Breast epithelium (tissue), 4 donors: Measurements from ENCODE around the gene WWOX. TPM values are rescaled to one million over a fixed set of nuclear protein-coding genes. Genes with fewer than 3 reads are reported as not detected.

Experiments
- DNase-seq, 2 donors: peaks; one replicate each; pipeline ENCODE4 v3.0.0-alpha.2; 2019; ENCODE audit warnings: low spot score in 2 of 2
- H3K27ac ChIP-seq, 2 donors: fragments of 200-600 bp; sonication (generic) in 1 of 2; one replicate each; pipeline ENCODE4 v1.5.1; 2016 to 2019; ENCODE audit warnings: mild to moderate bottlenecking in 1 of 2
- H3K27me3 ChIP-seq, 2 donors: fragments of 200-600 bp; sonication (generic) in 1 of 2; one replicate each; pipeline versions ENCODE4 v1.5.1 to v1.6.0; 2017 to 2019; ENCODE audit warnings: control low read depth in 1 of 2, mild to moderate bottlenecking in 1 of 2
- H3K36me3 ChIP-seq: fragments of 200-600 bp; one replicate; pipeline ENCODE4 v1.5.1; 2019
- H3K4me1 ChIP-seq, 2 donors: fragments of 200-600 bp; sonication (generic); one replicate each; pipeline ENCODE4 v1.5.1; 2016 to 2019; ENCODE audit warnings: control low read depth in 1 of 2
- H3K4me3 ChIP-seq, 3 donors: fragments of 200-600 bp; sonication (generic); 1 replicate in 2 of 3; 2 replicates in 1 of 3; pipeline ENCODE4 v1.5.1; 2016 to 2019; ENCODE audit warnings: mild to moderate bottlenecking in 3 of 3, moderate library complexity in 2 of 3
- H3K9me3 ChIP-seq, 2 donors: fragments of 200-600 bp; sonication (generic) in 1 of 2; one replicate each; pipeline ENCODE4 v1.5.1; 2016 to 2019; ENCODE audit warnings: control low read depth in 1 of 2
- POLR2A ChIP-seq: fragments of 450-650 bp; IDR thresholded peaks from one replicate; pipeline ENCODE4 v1.6.1; 2016; ENCODE audit warnings: antibody characterized with exemption, mild to moderate bottlenecking, moderate library complexity
- POLR2AphosphoS5 ChIP-seq, 3 donors: sonication (generic); formaldehyde crosslinking; IDR thresholded peaks; one replicate each; pipeline ENCODE4 v1.6.1; 2017; ENCODE audit warnings: antibody characterized with exemption in 3 of 3
- intact Hi-C: fragments of 100-400 bp; cut with DNase I; formaldehyde crosslinking; loops from one replicate; pipeline ENCODE4 v1.15.1; 2023; ENCODE audit warnings: low total_unique reads
- total RNA-seq, 3 donors: library from RNA; depleted of rRNA; stranded (reverse); fragments of >200 nt; gene quantifications; one replicate each; pipeline ENCODE4 v1.1.0, GENCODE V29; 2016
- TF ChIP-seq, protein P1 (sequence below), 3 donors: fragments of 450-650 bp; IDR thresholded peaks; one replicate each; pipeline ENCODE4 v1.5.1; 2016 to 2017; ENCODE audit warnings: antibody characterized with exemption in 3 of 3, mild to moderate bottlenecking in 3 of 3, moderate library complexity in 3 of 3

Gene WWOX
- total RNA-seq, 3 donors from 2014 or later, result 42.9 to 73.6 (median 43.4) TPM

DNA sequence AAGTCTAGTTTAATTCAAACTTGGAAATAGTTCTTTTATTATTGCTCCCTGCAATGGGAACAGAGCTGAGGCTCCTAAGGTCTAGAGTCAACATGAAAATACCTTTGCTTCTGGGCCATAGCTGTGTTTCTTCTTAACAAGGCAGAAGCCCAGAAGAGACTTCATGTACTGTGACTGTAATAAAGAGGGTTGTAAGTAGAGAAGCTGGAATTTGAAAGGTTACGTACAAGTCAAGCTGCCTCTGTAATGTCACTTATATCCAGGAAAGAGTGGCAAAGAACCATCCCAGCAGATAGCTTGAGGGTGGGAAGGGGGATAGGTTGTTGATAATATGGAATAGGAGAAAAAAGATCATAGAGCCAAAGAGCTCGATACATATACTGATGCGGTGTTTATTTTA lies 248.6 kb downstream of the WWOX start:
- intact Hi-C loops, result no loop called here
- Histone ChIP-seq H3K4me1 (no peaks in the 10 kb centered on the region), H3K36me3 (no peaks in the 10 kb centered on the region), H3K27ac (no peak overlapping the region), H3K27me3 (no peaks in the 10 kb centered on the region), H3K9me3 (no peaks in the 10 kb centered on the region), H3K4me3 (no peak overlapping the region)
- TF ChIP-seq POLR2AphosphoS5 (IDR thresholded peaks at IDR 0.05) (no peak), POLR2A (no peak)
- TF ChIP-seq, protein P1, sequence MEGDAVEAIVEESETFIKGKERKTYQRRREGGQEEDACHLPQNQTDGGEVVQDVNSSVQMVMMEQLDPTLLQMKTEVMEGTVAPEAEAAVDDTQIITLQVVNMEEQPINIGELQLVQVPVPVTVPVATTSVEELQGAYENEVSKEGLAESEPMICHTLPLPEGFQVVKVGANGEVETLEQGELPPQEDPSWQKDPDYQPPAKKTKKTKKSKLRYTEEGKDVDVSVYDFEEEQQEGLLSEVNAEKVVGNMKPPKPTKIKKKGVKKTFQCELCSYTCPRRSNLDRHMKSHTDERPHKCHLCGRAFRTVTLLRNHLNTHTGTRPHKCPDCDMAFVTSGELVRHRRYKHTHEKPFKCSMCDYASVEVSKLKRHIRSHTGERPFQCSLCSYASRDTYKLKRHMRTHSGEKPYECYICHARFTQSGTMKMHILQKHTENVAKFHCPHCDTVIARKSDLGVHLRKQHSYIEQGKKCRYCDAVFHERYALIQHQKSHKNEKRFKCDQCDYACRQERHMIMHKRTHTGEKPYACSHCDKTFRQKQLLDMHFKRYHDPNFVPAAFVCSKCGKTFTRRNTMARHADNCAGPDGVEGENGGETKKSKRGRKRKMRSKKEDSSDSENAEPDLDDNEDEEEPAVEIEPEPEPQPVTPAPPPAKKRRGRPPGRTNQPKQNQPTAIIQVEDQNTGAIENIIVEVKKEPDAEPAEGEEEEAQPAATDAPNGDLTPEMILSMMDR (IDR thresholded peaks at IDR 0.05), result no peak
- DNase-seq, result no peak

DNA sequence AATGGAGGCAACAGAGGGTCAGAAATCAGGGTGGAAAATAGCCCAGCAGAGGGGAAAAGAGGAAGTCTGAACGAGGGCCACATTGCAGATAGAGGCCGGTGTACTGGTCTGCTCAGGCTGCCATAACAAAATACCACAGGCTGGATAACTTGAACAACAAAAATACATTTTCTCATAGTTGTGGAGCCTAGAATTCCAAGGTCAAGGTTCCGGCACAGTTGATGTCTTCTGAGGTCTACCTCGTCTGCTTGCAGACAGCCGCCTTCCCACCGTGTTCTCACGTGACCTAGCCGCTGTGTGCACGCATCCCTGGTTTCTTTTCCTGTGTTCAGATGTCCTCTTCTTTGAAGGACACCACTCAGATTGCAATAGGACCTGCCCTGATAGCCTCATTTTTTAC lies 249.4 kb downstream of the WWOX start:
- Histone ChIP-seq H3K4me1 (no peaks in the 10 kb centered on the region), H3K4me3 (no peak overlapping the region), H3K27me3 (no peaks in the 10 kb centered on the region), H3K9me3 (no peaks in the 10 kb centered on the region), H3K27ac (no peak overlapping the region), H3K36me3 (no peaks in the 10 kb centered on the region)
- TF ChIP-seq POLR2A (no peak), POLR2AphosphoS5 (IDR thresholded peaks at IDR 0.05) (no peak)
- TF ChIP-seq, protein P1 (IDR thresholded peaks at IDR 0.05), result no peak
- DNase-seq, result no peak
- intact Hi-C loops, result no loop called here

DNA sequence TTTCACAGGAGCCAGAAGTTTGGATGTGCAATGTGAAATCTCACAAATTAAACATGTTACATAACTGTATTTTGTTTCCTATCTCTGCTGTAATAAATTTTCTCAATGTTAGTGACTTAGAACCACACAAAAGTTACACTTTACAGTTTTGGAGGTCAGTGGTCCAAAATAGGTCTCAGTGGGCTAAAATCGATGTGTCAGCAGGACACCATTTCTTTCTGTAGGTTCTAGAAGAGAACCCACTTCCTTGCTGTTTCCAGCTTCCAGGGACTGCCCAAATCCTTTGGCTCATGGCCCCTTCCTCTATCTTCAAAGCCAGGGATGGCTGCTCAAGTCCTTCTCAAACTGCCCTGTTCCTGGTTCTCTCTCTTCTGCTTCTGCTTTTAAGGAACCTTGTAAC lies 252.7 kb downstream of the WWOX start:
- TF ChIP-seq, protein P1 (IDR thresholded peaks at IDR 0.05), result no peak
- TF ChIP-seq POLR2A (no peak), POLR2AphosphoS5 (IDR thresholded peaks at IDR 0.05) (no peak)
- no peak overlapping the region for H3K27ac ChIP-seq

DNA sequence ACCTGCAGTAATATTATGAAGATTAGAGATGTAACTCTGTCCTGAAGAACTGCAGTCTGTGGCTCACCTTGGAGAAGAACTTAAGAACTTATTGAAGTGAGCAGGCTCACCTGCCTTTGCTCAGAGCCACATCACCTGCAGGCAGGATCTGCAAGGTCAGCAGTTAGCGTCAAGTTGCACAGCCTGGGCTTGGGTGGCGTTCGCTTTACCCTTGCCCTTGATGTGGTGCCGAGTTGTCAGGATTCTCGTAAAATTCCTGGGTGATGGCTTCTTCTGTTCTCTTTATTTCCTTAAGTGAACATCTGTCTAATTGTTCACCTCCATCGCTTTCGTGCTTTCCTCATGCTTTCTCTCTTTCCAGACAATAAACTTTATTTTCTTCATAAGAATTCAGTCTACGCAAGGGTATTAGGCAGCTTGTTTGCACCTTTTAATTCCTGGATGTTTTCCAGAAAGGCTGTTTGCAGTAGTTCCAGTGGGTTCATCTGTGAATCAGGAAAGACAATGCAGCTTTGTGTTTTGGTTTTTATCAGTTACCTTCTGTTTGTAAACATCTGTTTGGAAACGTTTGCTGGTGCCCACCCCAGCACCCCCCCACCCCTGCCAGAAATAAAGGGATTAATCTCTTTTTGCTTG lies 254.3 kb downstream of the WWOX start:
- Histone ChIP-seq H3K27ac (no peak overlapping the region), H3K4me3 (no peak overlapping the region), H3K4me1 (no peaks in the 10 kb centered on the region), H3K9me3 (no peaks in the 10 kb centered on the region), H3K36me3 (no peaks in the 10 kb centered on the region), H3K27me3 (no peaks in the 10 kb centered on the region)
- no peak for DNase-seq
- TF ChIP-seq POLR2A (no peak), POLR2AphosphoS5 (IDR thresholded peaks at IDR 0.05) (no peak)
- TF ChIP-seq, protein P1 (IDR thresholded peaks at IDR 0.05), result no peak
- intact Hi-C loops, result no loop called here

More for the DNA sequence above, 252.7 kb downstream of the WWOX start:
- Histone ChIP-seq H3K36me3 (no peaks in the 10 kb centered on the region), H3K9me3 (no peaks in the 10 kb centered on the region), H3K27me3 (no peaks in the 10 kb centered on the region), H3K4me1 (no peaks in the 10 kb centered on the region), H3K4me3 (no peak overlapping the region)
- intact Hi-C loops, result no loop called here
- DNase-seq, result no peak

DNA sequence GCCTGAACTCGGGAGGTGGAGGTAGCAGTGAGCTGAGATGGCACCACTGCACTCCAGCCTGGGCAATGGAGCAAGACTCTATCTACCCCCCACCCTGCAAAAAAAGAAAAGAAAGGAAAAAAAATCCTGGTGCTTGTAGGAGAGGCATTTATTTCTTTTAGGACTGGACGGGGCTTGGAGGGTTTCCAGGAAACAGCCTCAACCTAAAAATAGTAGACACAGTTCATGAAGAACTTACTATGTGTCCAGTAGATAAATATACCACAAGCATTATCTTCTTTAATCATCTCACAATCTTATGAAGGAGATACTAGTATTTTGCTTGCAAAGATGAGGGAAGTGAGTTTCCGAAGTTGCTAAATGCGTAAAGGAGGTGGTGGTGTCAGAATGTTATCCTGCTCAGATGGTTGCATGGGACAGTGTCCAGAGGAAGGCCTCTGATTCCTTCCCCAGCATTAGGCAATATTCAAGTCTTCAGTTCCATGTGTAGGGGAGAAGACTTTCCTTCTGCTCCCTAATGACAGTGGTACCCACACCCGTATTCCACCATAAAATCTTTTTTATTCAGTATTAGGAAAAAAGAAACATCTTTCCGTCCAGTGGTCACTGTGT lies 263.2 kb downstream of the WWOX start:
- Histone ChIP-seq H3K9me3 (no peaks in the 10 kb centered on the region), H3K27me3 (no peaks in the 10 kb centered on the region), H3K4me3 (no peak overlapping the region), H3K27ac (no peak overlapping the region), H3K36me3 (no peaks in the 10 kb centered on the region), H3K4me1 (no peaks in the 10 kb centered on the region)
- DNase-seq, result no peak
- intact Hi-C loops, result no loop called here
- TF ChIP-seq, protein P1 (IDR thresholded peaks at IDR 0.05), result no peak
- TF ChIP-seq POLR2AphosphoS5 (IDR thresholded peaks at IDR 0.05) (no peak), POLR2A (no peak)
